ENCODE measurements around the gene TTLL3. TPM values are rescaled to one million over a fixed set of nuclear protein-coding genes. Genes with fewer than 3 reads are reported as not detected.

Gene TTLL3
- total and polyA plus RNA-seq, 2 donors (not counting 3 experiments of a cell fraction or from before 2014, with no cell fraction given), result 43.5 to 65.2 TPM

DNA sequence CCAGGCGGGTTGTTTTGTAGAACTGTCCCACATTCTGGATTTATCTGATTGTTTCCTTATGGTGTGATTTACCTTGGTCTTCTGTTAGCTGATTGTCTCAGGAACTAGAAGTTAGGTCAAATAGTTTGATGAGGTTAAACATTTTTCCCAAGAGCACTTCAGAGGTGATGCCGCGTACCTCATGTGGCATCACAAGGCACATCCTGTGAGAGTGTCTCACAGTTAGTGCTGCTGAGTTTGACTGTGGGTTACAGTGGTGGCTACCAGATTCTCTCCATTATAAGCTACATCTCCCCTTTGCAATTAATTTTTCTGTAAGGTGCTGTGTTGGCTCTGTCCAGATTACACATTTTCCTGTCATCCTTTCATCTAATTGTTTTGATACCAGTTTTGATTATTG is 21.2 kb downstream of the TTLL3 start:
- H3K9ac ChIP-seq (replicated peaks; ENCODE audit: extremely low read depth, insufficient read depth, low read length), result no peak overlapping the region
- BruUV-seq (replicated peaks), result no TSS peak
- H4K20me1 ChIP-seq (replicated peaks; ENCODE audit: control insufficient read depth, extremely low read depth, insufficient read depth, low read length), result no peaks in the 10 kb centered on the region
- no peaks in the 10 kb centered on the region for H3K27me3 ChIP-seq (ENCODE audit: control insufficient read depth in 2 of 2, insufficient read depth in 2 of 2, low read length in 2 of 2)
- H2AFZ ChIP-seq (ENCODE audit: low read depth, low read length), result no peak overlapping the region
- no peak overlapping the region for H3K4me2 ChIP-seq (ENCODE audit: insufficient read depth, low read length)
- H3K36me3 ChIP-seq (ENCODE audit: control insufficient read depth in 2 of 2, extremely low read depth in 1 of 2, insufficient read depth in 2 of 2, low read length in 2 of 2), result peaks cover 0 to 17% of the 10 kb centered on the region in 2 experiments
- no peaks in the 10 kb centered on the region for H3K9me1 ChIP-seq (replicated peaks; ENCODE audit: control insufficient read depth, extremely low read depth, insufficient read depth, low read length)
- H3K4me1 ChIP-seq (ENCODE audit: control insufficient read depth, extremely low read depth, insufficient read depth, low read length), result no peaks in the 10 kb centered on the region
- DNase-seq (ENCODE audit: low read depth, low spot score) (no peak), FAIRE-seq (no peak)
- POLR2A ChIA-PET, result no interaction called here
- H3K79me2 ChIP-seq (ENCODE audit: control insufficient read depth, insufficient read depth, low read length), result no peaks in the 10 kb centered on the region
- H3K27ac ChIP-seq (ENCODE audit: insufficient read depth, low read depth, low read length), result no peak overlapping the region
- H3K4me3 ChIP-seq (replicated peaks in 1 of 3; ENCODE audit: insufficient read depth in 1 of 3, low read depth in 1 of 3, low read length in 3 of 3), result no peak overlapping the region
- dilution Hi-C loops (cut with MboI; ENCODE audit: extremely low pct_ligation_motif_present, low sequenced_read_pairs) (no loop called here), intact Hi-C loops (cut with micrococcal nuclease) (no loop called here)
- TF ChIP-seq MAX (IDR thresholded peaks at IDR 0.05; ENCODE audit: insufficient read depth, insufficient read length) (no peak), POLR2AphosphoS5 (IDR thresholded peaks at IDR 0.05; ENCODE audit: insufficient read depth, low read depth, low read length) (no peak), CTCF (IDR thresholded peaks at IDR 0.05; ENCODE audit: extremely low read depth in 1 of 2, insufficient read depth in 1 of 2, low read depth in 1 of 2, low read length in 2 of 2) (no peak), FOS (IDR thresholded peaks at IDR 0.05; ENCODE audit: borderline replicate concordance, insufficient read depth, low read length) (no peak), JUN (IDR thresholded peaks at IDR 0.05; ENCODE audit: borderline replicate concordance, insufficient read depth, insufficient read length, low read depth) (no peak), GATA2 (IDR thresholded peaks at IDR 0.05; ENCODE audit: insufficient read depth, insufficient read length, low read depth, low read length) (no peak), MYC (IDR thresholded peaks at IDR 0.05; ENCODE audit: low read depth, low read length) (no peak), POLR2A (IDR thresholded peaks at IDR 0.05; ENCODE audit: low read depth, low read length) (no peak), EZH2 (IDR thresholded peaks at IDR 0.05; ENCODE audit: borderline replicate concordance, low read depth, low read length, severe bottlenecking) (no peak)
- CTCF ChIA-PET, result interaction anchor here (1.0 to 1.6 kb wide), 3 partner anchors 12 to 115 kb away, joined by 3 read pairs; no protein-coding TSS in a partner anchor
- no peaks in the 10 kb centered on the region for H3K9me3 ChIP-seq (replicated peaks; ENCODE audit: control insufficient read depth, insufficient read depth, low read length)

All from endothelial cell of umbilical vein (primary cell).